HG03565 (cell line): ENCODE data around the gene CYTH3.
"Not testable (repeated sequence)": the region's sequence is repeated elsewhere in the genome, so short reads cannot be mapped to it uniquely, and the experiment has no call there.

Experiments
- ATAC-seq: cut with Tn5 transposase; IDR thresholded peaks from one replicate; pipeline ENCODE4 v1.9.1; 2021; ENCODE audit warnings: mild to moderate bottlenecking, moderate library complexity; ENCODE audit not compliant: unreplicated experiment

Gene CYTH3

DNA sequence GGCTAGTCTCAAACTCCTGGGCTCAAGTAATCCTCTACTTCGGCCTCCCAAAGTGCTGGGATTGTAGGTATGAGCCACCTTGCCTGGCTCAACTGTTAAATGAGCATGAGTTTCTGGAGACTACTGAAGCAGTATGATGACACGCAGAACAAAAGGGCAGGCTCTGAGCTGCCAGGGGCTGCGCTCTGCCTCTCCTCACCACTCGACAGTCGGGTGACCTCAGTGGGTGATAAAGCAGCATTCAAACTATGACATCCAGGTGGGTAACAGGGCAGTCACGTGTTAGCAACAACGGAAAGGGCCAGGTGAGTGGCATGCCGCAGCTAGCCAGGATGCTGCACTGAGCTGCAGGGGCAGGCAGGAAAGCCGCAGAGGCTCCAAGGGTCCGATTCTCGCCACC is 71.5 kb downstream of the CYTH3 start:
- no peak for ATAC-seq

DNA sequence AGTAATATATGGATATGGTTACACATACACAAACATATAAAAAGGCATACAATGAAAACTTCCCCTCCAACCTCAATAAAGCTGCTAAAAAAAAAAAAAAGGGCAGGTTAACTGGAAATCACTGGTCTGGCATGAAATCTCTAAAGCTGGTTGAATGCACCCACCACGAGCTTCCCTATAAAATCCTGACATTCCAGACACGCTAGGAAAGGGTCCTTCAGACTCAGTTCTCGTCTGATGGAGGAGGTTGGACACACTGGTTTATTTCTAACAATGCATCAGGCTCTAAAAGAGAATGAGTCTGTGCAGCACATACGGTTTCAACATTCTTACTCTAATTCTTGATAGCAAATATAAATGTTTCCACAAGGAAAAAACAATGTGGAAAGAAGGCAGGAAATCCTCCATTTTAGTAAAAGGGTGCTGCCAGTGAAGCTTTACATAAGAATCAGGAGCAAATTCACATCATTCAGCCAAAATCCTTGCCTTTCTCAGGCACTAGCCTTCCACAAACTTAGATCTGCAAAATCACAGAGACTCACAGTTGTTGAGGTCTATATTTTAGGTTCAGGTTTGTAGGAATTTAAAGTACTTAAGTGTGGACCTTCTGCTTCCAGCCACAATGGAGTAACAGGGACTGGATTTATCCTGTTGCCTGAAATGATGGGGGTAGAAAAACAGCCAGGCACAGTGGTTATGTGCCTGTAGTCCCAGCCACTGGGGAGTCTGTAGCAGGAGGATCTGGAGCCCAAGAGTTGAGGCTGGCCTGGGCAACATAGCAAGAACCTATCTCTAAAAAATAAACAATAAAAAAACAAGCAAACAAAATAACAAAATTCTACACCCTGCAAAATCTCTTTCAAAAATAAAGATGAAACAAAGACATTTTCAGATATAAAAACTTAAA is 73.5 kb downstream of the CYTH3 start:
- ATAC-seq, result no peak

DNA sequence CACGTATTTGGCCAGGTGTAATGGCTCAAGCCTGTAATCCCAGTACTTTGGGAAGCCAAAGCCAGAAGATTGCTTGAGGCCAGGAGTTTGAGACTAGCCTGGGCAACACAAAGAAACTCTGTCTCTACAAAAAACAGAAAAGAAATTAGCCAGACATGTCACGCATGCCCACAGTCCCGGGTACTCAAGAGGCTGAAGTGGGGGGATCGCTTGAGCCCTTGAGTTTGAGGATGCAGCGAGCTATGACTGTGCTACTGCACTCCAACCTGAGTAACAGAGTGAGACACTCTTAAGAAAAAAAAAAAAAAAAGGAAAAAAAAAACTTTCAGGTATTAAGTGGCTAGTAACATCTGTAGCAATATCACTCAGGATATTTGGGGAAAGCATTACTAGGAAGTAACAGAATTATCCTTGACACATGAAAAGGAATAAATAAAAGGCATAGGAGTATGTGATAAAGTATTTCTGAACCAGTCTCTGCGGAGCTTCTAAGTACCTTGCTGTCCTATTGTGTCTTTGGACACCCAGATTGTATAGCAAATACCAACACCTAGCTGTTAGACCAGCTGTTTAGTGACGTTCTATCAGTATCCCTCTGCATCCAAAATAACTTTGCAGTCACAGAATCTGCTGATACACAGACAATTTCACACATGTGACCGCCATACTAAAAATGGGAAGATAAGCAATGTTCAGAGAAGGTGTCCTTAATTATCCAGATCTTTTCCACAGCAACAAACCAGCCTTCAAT is 74.4 kb downstream of the CYTH3 start:
- ATAC-seq, result no peak

DNA sequence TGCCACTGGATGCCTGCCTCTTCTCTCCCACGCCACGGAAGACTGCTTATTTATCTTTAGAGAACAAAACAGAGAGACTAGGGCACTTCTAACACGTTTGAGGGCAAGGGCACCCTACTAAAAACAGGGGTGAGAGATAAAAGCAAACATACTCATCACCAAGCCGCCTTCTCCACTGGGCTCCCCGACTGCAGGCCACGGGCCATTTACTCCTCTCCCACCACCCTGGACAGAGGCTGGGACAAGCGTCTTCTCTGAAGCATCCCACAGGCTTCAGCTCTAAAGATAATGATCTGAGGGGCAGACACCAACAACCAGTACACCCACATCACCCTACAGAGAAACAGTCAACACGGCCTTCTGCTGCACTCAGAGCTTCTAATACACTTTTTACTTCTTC is 78.7 kb downstream of the CYTH3 start:
- no peak for ATAC-seq

DNA sequence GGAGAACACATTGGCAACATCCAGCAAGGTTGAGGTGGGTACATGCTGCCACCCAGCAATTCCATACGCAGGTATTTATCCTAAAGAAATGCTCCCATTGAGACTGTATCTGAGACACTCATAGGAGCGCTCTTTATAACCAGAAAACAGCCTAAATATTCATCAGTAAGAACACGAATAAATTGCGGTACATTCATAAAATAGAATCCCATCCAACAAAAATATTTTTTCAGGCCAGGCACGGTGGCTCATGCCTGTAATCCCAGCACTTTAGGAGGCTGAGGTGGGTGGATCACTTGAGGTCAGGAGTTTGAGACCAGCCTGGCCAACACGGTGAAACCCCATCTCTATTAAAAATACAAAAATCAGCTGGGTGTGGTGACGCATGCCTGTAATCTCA is 81.9 kb downstream of the CYTH3 start:
- not testable (repeated sequence) for ATAC-seq

DNA sequence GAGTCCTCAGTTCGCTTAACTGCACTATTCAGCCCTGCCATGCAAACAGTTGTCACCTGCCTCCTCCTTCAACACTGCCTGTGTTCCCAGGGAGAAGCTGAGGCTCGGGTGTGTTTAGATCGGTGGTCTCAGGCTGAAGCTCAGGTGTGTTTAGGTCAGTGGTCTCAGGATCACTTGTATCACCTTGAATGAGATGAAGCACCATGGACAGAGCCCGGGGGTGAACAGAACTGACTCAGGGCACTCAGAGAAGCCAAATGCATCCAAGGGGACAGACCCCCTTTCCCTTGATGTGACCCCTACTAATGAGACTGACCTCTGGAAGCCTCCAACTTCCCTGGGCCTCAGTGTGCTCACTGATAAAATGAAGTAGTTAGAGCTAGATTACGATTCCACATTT is 84.0 kb downstream of the CYTH3 start:
- ATAC-seq, result no peak

DNA sequence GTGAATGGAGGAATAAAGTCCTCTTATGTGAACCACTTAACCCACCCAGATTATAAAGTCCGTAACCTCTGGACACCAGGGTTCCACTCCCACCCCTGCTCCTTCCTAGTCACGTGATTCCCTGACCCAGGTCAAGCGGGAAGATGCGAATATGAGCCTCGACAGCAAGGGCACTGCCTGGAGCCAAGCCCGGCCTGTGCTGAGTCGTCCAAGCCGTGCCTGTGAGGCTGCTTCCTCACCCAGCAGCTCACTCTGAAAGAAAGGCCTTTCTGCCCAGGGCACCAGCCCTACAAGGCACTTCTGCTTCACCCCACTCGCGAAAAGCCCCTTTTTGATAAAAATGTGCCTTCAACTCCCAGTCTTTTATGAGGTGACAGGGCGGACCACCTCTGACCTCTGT is 85.8 kb downstream of the CYTH3 start:
- no peak for ATAC-seq

DNA sequence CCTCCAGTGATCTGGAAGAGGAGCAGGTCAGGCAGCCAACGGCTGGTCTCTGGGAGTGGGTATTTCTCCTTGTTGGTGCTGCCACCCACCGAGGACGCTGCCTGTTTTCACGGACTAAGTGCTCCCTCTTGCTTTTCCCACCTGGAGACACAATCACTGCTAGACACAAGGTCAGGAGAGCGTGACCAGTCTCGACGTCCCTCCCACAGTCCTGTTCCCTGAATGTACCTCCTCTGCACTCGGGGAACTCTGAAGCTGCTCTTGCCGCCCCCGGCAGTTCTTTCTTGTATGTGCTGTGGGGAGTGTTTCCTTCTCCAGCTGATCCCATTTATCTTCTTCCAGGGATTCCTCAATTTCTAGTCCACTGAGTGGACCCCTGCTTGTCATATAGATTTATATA is 89.4 kb downstream of the CYTH3 start:
- no peak for ATAC-seq

DNA sequence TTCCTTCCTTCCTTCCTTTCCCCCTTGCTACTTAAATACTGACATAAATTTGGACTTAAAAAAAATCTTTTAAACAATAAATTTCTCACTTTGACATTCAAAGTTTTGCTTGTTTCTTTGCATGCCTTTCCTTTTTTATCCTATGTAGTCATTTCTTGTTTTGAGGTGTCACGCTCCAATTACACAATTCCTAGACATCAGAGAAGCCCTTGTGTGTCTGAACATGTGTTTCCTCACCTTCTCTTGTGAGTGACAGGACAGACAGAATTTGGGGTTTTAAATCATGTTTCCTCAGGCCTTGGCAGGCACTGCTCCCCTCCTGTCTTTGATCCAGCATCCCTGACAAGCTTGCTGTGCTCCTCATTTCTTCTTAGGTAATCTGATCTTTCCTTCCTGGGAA is 91.3 kb downstream of the CYTH3 start:
- ATAC-seq, result no peak

DNA sequence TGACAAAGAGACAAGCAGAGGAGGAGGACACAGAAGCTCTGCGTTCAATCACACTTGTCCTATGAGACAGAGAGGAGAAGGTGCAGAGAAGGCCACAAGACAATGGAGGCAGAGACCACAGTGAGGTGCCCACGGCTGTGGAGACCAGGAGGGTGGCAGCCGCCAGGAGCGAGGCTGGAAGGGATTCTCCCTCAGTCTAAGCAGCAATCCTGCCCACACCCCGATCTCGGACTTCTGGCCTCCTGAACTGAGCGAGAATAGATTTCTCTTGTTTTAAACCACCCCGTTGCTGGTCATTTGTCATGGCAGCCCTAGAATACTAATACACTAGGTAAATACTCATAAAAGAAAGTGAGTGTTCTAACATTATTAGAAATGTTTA is 92.1 kb downstream of the CYTH3 start:
- no peak for ATAC-seq

DNA sequence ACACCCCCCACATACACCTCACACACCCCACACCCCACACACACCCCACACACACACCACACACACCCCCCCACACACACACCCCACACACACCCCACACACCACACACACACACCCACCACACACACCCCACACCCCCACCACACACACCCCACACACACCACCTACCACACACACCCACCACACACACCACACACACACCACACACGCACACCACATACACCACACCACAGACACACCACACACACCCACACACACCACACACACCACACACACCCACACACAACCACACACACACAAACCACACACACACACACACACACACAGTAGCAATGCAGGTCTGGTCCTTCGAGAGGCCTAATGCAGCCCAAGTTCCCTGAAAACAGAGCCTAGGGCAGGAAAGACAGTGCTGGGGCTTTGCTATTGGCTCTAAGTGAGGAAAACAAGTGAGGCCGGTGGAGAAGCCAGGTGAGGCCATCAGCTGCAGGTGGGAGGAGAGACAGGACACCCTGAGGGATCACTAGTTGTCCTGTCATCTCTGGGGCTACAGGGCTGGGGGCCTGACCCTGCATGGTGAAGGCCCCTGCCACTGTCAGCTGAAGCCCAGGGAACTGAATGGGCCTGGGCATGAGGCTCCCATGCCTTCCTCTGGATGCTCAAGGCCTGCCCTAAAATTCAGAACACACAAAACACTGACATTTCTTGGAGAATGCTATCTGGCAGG is 92.6 kb downstream of the CYTH3 start:
- ATAC-seq, result no peak

DNA sequence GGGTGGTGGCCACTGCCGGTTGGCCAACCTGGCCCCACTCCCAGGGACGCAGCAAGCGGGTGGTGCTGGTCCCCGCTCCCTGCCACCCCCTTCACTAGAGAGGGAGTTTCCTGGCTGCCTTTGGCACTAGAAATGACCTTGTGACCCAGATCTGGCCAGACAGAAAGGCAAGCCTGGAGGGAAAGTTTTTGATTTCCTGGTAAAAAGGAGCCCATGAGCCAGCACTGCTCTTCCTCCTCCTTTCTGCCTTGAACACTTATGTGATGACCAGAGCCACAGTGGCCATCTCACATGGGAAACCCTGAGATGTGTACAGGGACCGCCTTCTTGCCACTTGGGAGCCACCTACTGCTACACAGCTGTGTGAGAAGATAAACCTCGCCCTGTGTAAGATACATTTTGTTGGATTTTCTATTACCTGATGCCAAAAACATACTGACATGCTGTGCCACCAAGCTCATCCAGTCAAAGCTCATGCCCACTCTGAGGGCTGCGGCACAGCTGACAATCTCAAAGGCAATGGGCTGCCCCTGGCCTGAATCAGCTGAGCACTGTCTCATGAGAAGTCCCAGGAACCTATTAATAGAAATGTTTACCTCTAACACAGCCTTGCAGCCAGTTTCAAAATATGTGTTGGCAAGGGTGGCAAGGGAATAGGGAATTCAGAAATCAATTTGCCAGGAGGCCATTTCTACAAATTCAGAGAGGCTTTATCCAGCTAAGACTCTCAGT is 94.0 kb downstream of the CYTH3 start:
- ATAC-seq, result no peak

DNA sequence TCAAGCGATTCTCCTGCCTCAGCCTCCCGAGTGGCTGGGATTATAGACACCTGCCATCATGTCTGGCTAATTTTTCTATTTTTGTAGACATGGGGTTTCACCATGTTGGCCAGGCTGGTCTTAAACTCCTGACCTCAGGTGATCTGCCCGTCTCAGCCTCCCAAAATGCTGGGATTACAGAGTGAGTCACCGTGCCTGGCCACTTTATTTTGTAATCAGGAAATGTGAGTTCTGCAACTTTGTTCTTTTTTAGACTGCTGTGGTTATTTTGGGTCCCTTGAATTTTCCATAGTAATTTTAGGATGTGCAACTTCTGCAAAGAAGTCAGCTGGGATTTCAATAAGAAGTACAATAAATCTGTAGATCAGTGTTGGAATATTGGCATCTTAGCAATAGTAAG is 96.8 kb downstream of the CYTH3 start:
- ATAC-seq, result no peak

DNA sequence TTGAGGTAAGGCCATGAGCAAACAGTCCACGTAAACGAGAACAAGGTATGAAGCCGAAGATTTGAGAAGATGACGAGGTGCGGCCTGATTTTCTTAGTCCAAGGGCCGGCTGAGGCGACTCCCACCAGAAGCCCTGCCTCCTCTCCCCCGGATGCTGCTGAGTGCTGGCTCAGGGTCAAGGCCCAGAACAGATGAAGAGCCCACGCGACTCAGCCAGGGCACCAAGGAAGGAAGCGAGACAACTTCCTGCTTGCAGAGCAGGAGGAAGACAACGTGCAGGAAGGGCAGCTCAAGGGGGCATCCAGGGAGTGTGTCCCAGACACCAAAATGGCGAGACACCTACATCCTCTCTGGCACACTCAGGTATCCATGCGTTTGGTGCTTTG is 99.5 kb downstream of the CYTH3 start:
- ATAC-seq, result no peak

DNA sequence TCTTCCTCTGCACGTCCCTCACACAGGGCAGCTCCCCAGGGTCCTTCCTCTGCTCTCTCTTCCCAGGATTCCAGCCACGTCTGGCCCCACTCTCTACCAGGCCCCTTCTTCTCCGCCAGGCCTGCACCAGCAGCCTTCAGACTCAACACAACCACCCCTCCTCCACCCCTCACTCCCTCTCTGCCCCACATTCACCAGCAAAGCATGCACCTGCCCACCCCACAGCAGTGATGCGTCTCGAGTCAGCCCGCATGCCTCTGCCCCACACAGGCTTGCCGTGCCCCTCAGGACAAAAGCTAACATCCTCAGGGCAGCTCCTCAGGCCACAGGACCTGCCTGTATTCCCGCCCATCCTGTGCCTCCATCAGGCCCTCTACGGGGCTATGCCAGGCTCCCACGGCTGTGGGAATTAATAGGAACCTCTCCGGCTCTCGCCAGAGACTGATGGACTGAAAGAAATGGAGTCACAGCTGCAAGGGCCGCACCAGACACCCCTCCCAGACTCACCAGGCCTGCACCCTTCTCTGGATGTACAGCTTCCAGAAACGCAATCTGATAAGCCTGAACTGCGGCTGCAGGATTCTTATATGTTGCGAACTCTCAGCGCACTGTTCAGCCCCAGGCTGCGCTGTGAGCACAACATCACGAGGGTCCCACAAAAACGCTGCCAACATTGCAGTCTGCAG is 100.1 kb downstream of the CYTH3 start:
- ATAC-seq, result no peak

DNA sequence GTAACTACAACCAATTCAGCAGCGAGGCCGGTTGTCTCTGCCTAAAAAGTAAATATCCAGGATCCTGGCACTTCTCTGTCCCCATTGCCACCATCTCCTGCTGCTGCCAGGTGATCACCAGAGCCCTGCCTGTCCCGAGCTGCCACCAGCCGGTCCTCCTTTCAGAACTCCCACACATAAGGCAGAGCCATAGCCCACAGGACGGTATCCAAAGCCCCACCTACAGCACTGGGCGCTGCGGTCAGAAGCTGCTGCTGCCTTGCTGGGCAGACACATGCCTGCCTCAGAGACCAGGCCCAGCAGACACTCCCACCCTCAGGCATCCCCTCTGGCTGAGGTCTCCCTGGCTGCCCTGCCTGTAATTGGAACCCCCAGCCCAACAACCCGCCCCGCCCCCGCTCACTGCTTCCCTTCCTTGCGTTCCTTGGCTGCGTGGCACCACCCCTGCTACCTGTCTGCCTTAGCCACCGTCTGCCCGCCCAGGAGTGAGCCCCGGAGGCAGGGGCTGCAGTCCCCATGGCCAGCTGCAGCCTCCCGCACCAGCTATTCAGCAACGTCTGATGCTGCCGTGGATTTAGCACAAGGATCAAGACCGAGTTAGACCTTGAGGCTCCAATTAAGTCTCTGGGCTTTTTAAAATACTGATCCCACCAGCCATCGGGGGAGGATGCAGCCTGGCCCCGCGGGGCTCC is 100.7 kb downstream of the CYTH3 start:
- ATAC-seq, result no peak

DNA sequence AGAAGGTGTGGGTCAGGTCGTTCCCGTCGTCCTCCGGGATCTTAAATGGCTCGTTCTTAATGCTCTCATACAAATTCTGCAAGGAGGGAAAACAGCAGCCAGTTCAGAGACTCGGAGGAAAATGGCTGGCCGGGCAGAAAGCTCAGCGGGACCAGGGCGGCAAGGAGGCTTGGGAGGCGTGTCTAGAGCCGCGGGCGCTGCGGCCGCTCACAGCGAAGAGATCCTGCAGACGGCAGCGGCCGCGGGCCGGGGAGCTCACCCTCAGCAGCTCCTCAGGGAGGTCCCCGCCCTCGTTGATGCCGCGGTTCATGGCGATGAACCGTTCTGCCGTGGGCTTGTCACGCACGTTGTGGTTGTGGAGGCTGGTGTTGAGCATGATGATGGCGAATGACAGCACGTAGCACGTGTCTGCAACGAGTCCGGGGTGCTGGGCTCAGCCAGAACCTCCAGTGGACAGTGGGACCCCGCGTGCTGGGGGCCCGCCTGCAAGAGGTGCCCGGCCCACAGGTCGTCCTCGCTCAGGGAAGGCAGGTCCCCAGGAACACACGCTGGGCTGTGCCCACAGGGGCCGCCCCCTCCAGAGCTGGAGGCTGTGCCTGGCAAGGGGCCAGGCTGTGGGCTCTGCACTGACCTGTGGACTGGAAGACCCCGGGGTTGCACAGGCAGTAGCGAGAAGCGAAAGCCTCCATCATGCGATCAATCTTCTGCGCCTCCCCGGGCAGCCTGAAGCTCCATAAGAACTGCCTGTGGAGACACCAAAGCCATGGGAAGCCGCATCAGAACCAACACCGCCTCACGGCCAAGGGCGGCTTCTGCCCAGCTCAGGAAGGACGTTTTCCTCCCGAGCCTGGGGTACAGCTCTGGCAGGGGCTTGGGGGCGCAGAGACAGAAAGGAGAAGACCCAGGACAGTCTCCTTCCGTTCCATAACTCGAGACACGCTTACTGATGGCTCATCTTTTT is 101.6 kb downstream of the CYTH3 start:
- ATAC-seq, result no peak

DNA sequence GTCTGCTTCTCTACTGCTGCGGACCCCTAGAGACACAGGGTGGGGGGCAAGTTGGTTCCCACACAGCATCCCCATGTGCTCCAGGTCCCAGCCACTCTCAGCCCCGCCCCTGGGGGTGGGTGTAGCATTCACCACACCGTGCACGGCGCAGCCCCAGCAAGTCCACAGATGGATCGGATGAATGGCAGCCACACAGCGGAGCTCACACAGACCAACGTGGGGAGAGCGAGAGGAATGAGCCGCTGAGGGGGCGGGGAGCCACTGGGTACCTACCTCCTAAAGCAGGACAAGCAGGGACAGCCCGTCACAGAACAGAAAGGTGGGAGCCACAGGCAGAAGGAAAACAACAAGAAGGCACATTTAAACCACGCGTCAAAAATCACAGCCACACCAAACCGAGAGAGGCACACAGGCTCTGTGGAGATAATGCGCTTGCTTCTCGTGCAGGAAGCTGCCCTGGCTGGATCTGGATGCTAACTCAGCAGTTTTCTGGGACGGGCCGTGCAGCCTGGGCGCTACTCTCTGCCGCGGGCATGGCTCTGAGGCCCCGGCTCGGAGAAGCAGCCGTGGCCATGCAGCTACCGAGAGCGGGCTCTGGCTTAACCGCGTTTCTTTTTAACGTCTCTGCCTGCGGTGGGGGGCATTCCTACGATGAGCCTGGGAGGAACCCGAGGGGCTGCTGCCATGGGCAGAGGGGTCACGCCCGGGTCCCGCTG is 102.5 kb downstream of the CYTH3 start:
- ATAC-seq, result no peak
